T-helper 17 cell (primary cell): ENCODE results near the gene COMMD2. TPM values are rescaled to one million over a fixed set of nuclear protein-coding genes. Genes with fewer than 3 reads are reported as not detected.

Experiments
- ATAC-seq: fragments of 150-1000 bp; cut with Tn5 transposase; 2 replicates; pipeline ENCODE4 v1.10.0; 2021; ENCODE audit warnings: mild to moderate bottlenecking, moderate library complexity
- DNase-seq, 3 donors: peaks; one replicate each; pipeline versions ENCODE4 v3.0.0 to v3.0.0-alpha.2; 2020 to 2021
- H3K9me3 ChIP-seq: one replicate; pipeline ENCODE4 v1.7.0; 2013; ENCODE audit warnings: low read length, mild to moderate bottlenecking; ENCODE audit not compliant: control insufficient read depth, poor library complexity, severe bottlenecking
- H3K27ac Mint-ChIP-seq: one replicate; pipeline ENCODE4 v1.8.0; 2022; ENCODE audit warnings: mild to moderate bottlenecking, moderate library complexity, mixed read lengths
- H3K27me3 Mint-ChIP-seq: one replicate; pipeline ENCODE4 v1.8.0; 2022; ENCODE audit warnings: mixed read lengths
- H3K36me3 Mint-ChIP-seq: one replicate; pipeline ENCODE4 v1.8.0; 2022; ENCODE audit warnings: low read depth, mixed read lengths
- H3K4me1 Mint-ChIP-seq: one replicate; pipeline ENCODE4 v1.8.0; 2022; ENCODE audit warnings: mild to moderate bottlenecking, mixed read lengths
- H3K4me3 Mint-ChIP-seq: one replicate; pipeline ENCODE4 v1.8.0; 2022; ENCODE audit warnings: mild to moderate bottlenecking, moderate library complexity, mixed read lengths
- total RNA-seq, 4 donors: library from RNA in 2 of 4; stranded (reverse) in 2 of 4; gene quantifications; one replicate each; pipeline ENCODE4 v1.2.3 and lab custom pipeline; 2022 to 2026

COMMD2 gene
- total RNA-seq, 2 donors from 2014 or later, result 24.6 to 36.5 TPM

- H3K4me1 Mint-ChIP-seq, result peaks cover 13% of the 10 kb centered on the region
- H3K36me3 Mint-ChIP-seq, result no peaks in the 10 kb centered on the region
- no peak overlapping the region for H3K4me3 Mint-ChIP-seq
- no peaks in the 10 kb centered on the region for H3K27me3 Mint-ChIP-seq
- H3K27ac Mint-ChIP-seq, result no peak overlapping the region
- ATAC-seq, result no peak
- H3K9me3 ChIP-seq, result no peaks in the 10 kb centered on the region
- DNase-seq, result no peak
These were observed 38.3 kb downstream of the COMMD2 start for GRCh38 chr3:149713730-149714654.

- no peak overlapping the region for H3K4me3 Mint-ChIP-seq
- H3K9me3 ChIP-seq, result no peaks in the 10 kb centered on the region
- H3K27me3 Mint-ChIP-seq, result no peaks in the 10 kb centered on the region
- no peak for ATAC-seq
- no peaks in the 10 kb centered on the region for H3K36me3 Mint-ChIP-seq
- DNase-seq, result no peak
- no peak overlapping the region for H3K27ac Mint-ChIP-seq
- peaks cover 11% of the 10 kb centered on the region for H3K4me1 Mint-ChIP-seq
These were observed 45.4 kb downstream of the COMMD2 start for GRCh38 chr3:149706905-149707304.

- H3K27me3 Mint-ChIP-seq, result no peaks in the 10 kb centered on the region
- H3K9me3 ChIP-seq, result no peaks in the 10 kb centered on the region
- H3K4me3 Mint-ChIP-seq, result no peak overlapping the region
- H3K4me1 Mint-ChIP-seq, result peaks cover 7% of the 10 kb centered on the region
- no peaks in the 10 kb centered on the region for H3K36me3 Mint-ChIP-seq
- H3K27ac Mint-ChIP-seq, result no peak overlapping the region
- ATAC-seq, result no peak
- DNase-seq, result no peak
These were observed 46.9 kb downstream of the COMMD2 start for GRCh38 chr3:149705416-149705815.

GRCh38 chr3:149703466-149703865, 48.8 kb downstream of the COMMD2 start:
- ATAC-seq (no peak), DNase-seq (no peak)
- Mint-ChIP-seq H3K4me1 (peaks cover 7% of the 10 kb centered on the region), H3K27me3 (no peaks in the 10 kb centered on the region), H3K27ac (peak overlapping the region; percentile 17), H3K4me3 (no peak overlapping the region), H3K36me3 (no peaks in the 10 kb centered on the region)
- no peaks in the 10 kb centered on the region for H3K9me3 ChIP-seq

- Mint-ChIP-seq H3K36me3 (no peaks in the 10 kb centered on the region), H3K27ac (peak overlapping the region; percentile 17), H3K27me3 (no peaks in the 10 kb centered on the region), H3K4me1 (peaks cover 7% of the 10 kb centered on the region), H3K4me3 (no peak overlapping the region)
- no peaks in the 10 kb centered on the region for H3K9me3 ChIP-seq
- no peak for DNase-seq
- no peak for ATAC-seq
These were observed 49.4 kb downstream of the COMMD2 start for GRCh38 chr3:149702691-149703441.

GRCh38 chr3:149701977-149702350, 50.3 kb downstream of the COMMD2 start:
- H3K27me3 Mint-ChIP-seq, result no peaks in the 10 kb centered on the region
- no peaks in the 10 kb centered on the region for H3K9me3 ChIP-seq
- peaks cover 3% of the 10 kb centered on the region for H3K36me3 Mint-ChIP-seq
- H3K27ac Mint-ChIP-seq, result peak overlapping the region; percentile 19
- peak overlapping the region; percentile 78 for H3K4me3 Mint-ChIP-seq
- DNase-seq (no peak), ATAC-seq (peak; percentile 58)
- peaks cover 7% of the 10 kb centered on the region for H3K4me1 Mint-ChIP-seq

- no peak for DNase-seq
- H3K9me3 ChIP-seq, result no peaks in the 10 kb centered on the region
- no peaks in the 10 kb centered on the region for H3K27me3 Mint-ChIP-seq
- ATAC-seq, result peak; percentile 44
- peaks cover 7% of the 10 kb centered on the region for H3K4me1 Mint-ChIP-seq
- H3K36me3 Mint-ChIP-seq, result peaks cover 5% of the 10 kb centered on the region
- peak overlapping the region; percentile 78 for H3K4me3 Mint-ChIP-seq
- peak overlapping the region; percentile 19 for H3K27ac Mint-ChIP-seq
These were observed 50.9 kb downstream of the COMMD2 start for GRCh38 chr3:149701206-149701976.

Other genes with a start within 250 kb of the COMMD2 start
- 1 to 10 TPM in 1 of 2 donors, under 1 TPM in 1; 0.77 to 1.2 TPM for gene WWTR1, start 94.5 kb downstream of the COMMD2 start, total RNA-seq
- not detected for gene ANKUB1, start 40.1 kb upstream of the COMMD2 start, total RNA-seq
- gene RNF13, start 60.7 kb upstream of the COMMD2 start, total RNA-seq, result 10 to 100 TPM; 50.8 to 55.4 TPM
- 1 to 10 TPM; 5.1 to 9.5 TPM for gene PFN2, start 218.4 kb upstream of the COMMD2 start, total RNA-seq